Stimulated activated CD8-positive, alpha-beta memory T cell treated with anti-CD3 and anti-CD28 coated beads, Interleukin-4, amount 100 ng/mL, for 24 hours (primary cell): ENCODE data around the gene WFIKKN1.

Experiments used
- DNase-seq: peaks from one replicate; pipeline ENCODE4 v3.0.0-alpha.2; 2020; ENCODE audit warnings: low read depth

The WFIKKN1 gene

DNA sequence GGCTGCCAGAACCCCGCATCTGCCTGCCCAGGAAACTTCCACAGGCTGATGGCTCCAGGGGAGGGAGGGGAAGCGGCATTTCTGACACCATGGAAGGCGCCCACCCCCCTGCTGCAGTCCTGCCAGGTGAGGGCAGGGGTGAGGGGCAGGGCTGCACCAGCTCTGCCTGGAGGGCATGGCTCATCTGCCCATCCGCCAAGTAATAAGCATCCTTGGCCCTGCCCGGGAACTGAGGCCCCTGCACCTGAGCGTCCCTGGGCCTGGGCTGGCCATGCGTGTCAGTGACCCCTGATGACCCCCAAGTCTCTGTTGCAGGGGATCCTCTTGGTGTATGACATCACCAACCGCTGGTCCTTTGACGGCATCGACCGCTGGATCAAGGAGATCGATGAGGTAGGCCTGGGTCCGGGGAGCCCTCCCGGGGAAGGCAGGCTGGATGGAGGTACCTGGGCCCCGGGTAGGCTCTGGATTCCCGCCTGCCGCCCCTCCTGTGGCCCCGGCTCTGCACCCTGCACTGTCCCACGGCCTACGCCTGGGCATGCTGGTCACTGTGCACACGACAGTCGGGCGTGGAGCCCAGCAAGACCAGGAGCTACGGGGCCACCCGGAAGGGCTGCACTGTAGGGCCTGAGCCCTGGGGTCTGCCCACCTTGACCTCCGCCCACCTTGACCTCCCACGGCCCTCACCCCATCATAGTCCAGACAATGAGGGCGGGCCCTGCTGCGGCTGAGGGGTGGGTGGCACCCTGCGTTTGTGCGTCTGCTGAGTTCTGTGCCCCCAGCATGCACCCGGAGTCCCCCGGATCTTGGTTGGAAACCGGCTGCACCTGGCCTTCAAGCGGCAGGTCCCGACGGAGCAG lies 5.4 kb upstream of the WFIKKN1 start:
- DNase-seq = no peak

DNA sequence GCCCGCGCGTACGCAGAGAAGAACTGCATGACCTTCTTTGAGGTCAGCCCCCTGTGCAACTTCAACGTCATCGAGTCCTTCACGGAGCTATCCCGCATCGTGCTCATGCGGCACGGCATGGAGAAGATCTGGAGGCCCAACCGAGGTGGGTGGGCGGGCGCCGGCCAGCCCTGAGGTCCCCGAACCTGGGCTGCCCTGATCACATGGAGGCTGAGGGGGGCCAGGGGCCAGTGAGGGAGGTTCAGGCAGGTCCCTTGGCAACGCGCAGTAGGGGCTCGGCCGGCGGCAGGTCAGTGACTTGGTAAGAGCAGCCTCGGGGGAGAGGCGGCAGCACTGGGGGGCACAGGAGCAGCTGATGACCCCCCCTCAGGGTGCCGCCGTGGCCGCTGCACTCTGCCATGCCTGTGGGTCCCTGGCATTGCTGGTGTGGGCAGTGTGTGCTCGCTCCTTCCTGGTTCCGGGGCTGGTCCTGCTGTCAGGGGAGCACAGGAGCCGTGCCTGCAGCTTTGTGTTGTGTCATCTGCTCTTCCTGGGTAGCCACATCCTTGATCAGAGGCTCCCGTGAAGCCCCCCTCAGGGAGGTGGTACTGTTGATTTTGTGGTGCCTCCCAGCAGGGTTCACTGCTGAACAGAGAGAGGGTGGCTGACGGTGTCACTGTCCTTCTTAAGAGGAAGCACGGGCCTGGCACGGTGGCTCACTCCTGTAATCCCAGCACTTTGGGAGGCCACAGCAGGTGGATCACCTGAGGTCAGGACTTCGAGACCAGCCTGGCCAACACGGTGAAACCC lies 4.6 kb upstream of the WFIKKN1 start:
- DNase-seq = no peak

DNA sequence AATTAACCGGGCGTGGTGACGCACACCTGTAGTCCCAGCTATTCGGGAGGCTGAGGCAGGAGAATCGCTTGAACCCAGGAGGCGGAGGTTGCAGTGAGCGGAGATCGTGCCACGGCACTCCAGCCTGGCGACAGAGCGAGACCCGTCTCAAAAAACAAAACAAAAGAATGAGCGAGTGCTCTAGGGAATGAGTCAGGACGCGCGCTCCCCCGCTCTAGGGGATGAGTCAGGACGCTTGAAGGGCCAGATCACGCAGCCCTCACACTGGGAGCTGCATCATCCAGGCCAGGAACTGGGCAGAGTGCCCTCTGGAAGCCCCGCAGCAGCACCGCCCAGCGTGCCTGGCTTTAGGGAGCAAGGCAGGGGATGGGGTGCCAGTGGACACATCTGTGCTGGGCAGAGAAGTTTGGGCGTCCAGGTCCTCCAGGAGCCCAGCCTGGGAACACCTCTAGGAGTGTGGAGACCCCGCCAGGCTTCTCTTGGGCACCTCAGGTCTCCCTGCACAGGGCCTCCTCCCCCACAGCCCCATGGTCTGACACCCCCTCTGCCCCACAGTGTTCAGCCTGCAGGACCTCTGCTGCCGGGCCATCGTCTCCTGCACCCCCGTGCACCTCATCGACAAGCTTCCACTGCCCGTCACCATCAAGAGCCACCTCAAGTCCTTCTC lies 3.9 kb upstream of the WFIKKN1 start:
- no peak for DNase-seq

DNA sequence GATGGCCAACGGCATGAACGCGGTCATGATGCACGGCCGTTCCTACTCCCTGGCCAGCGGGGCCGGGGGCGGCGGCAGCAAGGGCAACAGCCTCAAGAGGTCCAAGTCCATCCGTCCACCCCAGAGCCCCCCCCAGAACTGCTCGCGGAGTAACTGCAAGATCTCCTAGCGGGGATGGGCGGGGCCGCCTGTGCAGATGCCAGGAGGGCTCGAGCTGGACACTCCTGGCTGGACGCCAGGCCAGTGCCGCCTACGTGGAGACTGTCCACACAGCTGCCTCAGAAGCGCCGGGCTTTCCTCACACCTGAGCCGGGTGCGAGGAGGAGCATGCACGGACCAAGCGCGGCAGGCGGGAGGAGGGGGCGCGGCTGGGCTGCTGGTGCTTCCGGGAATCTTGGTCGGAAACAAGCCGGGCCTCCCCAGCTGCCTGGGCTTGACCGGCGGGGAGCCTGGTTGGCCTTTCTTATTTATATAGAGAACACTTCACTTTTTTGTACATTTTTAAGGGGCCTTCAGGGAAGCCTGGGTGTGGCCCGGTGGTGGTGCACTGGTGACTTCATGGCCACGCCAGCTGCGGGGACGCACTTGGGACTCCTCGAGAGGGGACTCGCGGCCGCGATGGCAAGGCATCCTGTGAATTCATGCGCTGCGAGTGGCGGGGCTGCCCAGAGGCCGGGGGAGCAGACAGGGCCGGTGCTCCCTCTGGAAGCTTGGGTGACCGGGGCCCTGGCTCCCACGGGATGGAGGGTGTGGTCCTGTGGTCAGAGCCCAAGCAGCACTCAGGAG lies 3.1 kb upstream of the WFIKKN1 start:
- DNase-seq = no peak

DNA sequence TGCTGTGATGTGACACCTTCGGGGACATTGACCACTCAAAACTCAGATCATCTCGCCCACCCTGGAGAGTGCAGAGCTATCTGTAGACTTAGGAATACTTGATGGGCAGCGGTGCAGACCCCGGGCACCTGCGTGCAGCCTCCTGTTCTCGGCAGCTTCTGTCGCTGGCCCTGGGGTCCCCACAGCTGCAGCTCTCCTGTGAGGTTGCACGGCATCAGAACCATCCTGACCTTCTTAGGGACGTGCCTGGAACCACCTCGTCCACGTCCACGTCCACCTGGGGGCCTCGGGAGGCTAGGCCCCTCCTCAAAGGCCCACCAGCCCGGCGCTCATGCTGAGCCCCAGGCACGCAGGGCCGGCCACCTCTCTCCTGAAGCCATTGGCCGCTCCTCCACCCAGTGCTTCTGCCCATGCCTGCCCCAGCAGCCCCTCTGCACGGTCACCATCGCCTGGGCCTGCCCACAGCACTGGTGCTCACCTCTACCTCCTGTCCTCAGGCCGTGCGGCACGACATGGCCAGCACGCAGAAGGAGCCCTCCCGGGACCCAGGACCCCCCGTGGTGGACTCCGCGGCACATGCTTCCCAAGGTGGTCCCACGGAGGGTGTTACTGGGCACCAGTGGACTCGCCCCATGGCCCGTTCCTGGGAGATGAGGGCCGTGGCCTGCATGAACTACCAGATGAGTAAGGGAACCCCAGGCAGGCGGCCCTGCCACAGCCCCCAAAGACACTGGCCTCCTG lies 2.3 kb upstream of the WFIKKN1 start:
- DNase-seq = no peak

DNA sequence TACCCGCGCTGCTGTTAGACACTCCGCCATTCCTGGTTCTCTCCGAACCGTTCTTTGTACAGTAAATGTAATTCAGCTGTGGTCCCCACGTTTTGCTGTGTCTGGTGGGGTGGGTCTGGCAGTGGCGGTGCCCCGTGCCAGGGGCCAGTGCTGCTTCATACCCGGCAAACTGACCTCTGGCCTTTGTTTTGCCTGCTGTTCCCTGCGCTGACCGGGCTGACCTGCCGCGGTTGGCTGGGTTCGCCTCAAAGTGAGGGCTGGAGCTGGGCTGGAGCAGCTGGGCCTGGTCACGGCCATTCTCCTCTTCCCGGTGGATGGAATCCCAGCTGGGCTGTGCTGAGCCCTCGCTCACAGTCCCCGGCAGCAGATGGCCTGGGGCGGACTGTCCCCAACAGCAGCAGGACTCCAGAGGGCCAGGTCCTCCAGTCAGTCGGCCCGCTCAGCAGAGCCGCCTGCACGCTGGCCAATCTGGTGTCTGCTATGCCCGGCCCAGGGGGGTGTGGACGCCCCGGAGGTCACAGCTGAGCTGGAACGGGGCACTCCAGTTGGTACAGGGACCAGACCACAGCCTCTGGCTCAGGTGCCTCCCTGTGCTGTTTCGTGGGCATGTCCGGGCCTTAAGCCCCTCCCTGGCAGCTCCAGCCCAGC lies 1.5 kb upstream of the WFIKKN1 start:
- DNase-seq = no peak

DNA sequence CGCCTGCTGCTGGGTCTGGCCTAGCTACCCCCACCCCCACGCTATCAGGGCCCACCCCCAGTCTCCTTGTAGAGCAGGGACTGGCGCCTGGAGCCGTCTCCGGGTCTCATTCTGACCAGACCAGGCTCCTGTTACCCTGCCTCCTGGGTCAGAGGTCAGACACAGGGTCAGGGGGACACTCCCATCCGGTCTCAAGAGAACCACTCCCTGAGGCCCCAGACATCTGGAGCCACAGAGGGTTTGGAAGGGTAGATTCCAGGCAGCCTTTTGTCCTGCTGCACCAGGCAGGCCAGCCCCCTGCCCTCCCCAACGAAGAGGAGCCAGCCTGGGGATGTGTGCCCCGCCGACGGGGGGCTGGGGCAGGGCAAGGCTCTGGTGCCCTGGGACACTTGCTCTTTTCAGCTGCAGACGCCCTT lies 944 bp upstream of the WFIKKN1 start:
- no peak for DNase-seq

DNA sequence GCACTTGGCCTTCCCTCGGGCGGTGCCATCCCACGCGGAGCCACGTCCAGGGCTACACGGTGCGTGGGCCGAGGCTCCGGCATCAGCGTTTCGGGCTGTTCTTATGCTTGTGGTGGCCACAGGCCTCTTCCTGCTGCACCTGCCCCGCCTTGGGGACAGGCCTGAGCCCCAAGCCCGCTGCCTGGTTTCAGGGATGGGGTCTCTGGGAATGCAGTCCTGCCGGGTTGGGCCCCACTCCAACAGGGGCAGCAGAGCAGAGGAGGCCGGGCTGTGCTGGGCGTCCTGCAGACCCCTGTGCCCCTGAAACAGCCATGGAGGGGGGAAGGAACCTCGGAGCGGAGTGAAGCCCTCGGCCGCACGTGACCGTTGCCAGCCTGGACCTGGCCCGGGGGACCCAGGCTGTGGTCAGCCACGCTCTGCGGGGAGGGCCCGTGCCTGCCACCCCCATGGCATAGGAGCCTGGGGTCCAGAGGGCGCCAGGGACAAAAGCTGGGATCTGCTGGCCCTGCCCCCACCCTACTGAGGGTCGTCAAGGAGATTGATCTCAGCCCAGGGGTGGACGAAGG lies 453 bp upstream of the WFIKKN1 start:
- DNase-seq = no peak

DNA sequence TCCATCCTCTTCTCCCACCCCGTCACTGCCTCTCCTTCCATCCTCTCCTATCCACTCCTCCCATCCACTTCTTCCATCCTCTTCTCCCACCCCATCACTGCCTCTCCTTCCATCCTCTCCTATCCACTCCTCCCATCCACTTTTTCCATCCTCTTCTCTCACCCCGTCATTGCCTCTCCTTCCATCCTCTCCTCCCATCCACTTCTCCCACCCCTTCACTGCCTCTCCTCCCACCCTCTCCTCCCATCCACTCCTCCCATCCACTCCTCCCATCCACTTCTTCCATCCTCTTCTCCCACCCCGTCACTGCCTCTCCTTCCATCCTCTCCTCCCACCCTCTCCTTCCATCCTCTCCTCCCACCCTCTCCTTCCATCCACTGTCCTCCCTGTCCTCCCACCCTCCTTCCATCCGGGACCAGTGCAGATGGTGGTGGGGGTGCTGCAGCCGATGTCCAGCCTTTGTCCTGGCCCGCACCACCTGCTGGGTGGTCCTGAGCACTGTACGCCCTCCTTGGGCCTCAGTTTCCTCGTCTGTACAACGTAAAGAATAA lies 1.1 kb downstream of the WFIKKN1 start:
- DNase-seq = no peak

DNA sequence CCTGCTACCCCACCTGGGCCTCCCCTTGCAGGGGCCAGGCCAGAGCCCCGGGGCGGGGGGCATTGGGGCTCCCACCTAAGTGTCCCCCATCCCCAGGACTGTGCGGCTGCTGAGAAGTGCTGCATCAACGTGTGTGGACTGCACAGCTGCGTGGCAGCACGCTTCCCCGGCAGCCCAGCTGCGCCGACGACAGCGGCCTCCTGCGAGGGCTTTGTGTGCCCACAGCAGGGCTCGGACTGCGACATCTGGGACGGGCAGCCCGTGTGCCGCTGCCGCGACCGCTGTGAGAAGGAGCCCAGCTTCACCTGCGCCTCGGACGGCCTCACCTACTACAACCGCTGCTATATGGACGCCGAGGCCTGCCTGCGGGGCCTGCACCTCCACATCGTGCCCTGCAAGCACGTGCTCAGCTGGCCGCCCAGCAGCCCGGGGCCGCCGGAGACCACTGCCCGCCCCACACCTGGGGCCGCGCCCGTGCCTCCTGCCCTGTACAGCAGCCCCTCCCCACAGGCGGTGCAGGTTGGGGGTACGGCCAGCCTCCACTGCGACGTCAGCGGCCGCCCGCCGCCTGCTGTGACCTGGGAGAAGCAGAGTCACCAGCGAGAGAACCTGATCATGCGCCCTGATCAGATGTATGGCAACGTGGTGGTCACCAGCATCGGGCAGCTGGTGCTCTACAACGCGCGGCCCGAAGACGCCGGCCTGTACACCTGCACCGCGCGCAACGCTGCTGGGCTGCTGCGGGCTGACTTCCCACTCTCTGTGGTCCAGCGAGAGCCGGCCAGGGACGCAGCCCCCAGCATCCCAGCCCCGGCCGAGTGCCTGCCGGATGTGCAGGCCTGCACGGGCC lies 1.9 kb downstream of the WFIKKN1 start:
- no peak for DNase-seq

DNA sequence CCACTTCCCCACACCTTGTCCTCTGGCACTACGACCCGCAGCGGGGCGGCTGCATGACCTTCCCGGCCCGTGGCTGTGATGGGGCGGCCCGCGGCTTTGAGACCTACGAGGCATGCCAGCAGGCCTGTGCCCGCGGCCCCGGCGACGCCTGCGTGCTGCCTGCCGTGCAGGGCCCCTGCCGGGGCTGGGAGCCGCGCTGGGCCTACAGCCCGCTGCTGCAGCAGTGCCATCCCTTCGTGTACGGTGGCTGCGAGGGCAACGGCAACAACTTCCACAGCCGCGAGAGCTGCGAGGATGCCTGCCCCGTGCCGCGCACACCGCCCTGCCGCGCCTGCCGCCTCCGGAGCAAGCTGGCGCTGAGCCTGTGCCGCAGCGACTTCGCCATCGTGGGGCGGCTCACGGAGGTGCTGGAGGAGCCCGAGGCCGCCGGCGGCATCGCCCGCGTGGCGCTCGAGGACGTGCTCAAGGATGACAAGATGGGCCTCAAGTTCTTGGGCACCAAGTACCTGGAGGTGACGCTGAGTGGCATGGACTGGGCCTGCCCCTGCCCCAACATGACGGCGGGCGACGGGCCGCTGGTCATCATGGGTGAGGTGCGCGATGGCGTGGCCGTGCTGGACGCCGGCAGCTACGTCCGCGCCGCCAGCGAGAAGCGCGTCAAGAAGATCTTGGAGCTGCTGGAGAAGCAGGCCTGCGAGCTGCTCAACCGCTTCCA lies 2.7 kb downstream of the WFIKKN1 start:
- DNase-seq = no peak

DNA sequence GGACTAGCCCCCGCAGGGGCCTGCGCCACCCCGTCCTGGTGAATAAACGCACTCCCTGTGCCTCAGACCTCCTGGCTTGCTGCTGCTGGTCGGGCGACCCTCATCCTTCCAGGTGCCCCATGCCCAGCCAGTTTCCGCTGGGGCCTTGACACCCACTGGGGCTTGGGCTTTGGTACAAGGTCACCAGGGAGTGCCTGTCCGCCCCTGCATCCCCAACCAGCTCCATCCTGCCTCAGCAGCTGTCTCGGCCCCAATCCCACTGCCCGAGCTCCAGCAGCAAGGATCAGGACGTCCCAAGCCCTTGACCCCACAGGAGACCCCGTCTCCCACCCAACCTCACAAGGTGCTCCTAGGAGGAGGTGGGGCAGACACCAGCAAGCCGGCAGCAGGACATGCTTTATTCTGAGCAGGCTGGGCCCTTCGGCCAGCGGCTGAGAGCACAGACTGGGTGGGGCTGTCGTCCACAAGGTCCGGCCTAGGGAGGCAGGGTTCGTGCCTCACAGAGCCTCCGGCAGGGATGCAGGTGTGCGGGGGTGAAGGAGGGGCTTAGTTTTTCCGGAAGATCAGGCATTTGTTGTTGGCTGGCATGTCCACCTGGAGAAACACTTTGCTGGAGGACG lies 3.4 kb downstream of the WFIKKN1 start:
- DNase-seq = no peak

DNA sequence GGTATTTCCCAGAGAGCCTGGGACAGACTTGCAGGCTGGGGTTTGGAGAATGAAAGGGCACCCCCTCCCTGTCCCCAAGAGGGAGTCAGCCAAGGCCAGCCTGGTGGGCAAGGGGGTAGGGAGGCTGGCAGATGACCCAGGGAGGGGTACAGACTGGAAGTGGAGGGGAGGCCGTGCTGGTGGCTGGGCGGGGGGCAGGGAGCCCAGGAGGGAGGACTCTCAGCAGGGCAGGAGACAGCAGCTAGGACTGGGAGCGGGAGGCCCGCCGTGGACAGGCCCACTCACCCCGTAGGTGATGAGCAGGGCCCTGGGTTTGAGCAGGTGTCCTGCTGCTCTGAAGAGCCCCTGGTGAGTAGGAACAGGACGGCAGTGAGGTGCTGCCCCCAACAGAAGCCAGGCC lies 4.2 kb downstream of the WFIKKN1 start:
- DNase-seq = no peak

DNA sequence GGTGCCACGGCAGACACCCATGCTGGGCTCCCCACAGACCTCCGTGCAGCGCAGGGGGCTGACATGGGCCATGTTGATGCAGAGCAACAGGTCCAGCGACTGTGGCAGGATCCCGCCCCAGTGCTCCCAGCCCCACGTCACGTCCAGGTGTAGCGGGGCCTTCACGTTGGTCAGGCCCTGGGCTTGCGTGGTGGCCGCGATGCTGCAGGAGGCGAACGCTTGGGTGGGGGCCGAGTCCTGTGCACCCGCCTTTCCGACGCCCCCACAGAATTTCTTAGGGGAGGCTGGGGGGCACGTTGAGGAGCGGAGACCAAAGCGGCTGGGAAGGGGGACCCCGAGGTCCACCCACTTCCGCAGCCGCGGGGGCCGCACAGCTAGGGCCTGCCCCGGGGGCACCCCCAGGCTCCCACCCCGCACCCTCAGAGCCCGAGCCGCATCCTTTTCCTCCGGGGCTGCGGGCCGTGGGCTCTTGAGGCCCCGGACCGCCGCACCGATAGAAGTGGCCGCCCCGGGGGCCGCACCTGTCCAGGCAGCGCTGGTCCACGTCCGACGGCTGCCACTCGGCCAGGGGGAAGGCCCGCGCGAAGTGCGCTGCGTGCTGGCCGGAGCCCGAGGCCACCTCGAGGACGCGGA lies 4.9 kb downstream of the WFIKKN1 start:
- DNase-seq = no peak

DNA sequence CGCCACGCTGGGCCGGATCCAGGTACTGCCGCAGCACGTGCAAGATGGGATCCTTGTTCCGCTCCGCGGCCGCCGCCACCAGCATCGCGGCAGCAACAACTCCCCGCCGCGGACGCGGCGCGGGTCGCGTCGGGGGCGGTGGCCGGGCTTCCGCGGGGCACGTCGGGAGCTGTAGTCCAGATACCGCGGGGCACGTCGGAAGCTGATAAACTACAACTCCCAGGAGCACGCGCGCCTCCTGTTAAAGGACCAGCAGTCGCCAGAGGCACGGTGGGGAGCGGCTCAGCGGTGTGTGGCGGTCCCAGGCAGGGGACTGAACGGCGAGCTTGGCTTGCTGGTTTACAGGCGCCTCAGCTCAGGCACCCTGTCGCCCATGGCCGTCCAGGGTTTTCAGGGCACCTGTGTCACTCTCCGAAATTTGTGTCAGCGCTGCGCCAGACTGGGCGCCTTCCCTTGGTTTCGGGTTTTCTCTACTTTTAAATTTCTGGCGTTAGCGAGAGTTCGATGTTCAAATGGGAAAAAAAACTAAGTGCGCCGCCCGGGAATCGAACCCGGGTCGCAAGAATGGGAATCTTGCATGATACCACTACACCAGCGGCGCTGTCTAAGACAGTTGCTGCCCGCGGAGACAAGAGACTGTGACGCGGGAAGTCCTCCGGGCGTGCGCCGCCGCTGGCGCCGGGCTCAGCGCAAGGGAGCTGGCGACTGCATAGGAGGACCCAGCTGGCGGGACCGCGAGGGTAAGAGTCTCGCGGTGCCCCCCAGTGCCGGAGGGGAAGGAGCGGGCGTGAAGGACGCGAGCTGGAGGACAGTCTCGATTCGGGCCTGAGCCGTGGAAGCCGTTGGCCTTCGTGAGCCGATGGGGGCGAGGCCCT lies 5.7 kb downstream of the WFIKKN1 start, which contains the start of gene METTL26:
Gene METTL26, minus strand, starts transcription at position 100 of the 875 bp plus-strand sequence. Its CDS starts 15 bp downstream, at position 85.
- DNase-seq = peak; percentile 87
